COR-L47 (cell line): ENCODE measurements around the gene FREM1.
"Not testable (repeated sequence)": the region's sequence is repeated elsewhere in the genome, so short reads cannot be mapped to it uniquely, and the experiment has no call there.

ENCODE experiments used
- DNase-seq: peaks from one replicate; lab custom pipeline; 2025; lab: John Stamatoyannopoulos, UW

FREM1 gene

GRCh38 chr9:14909961-14910805 is at the start of gene FREM1:
FREM1 (minus strand) TSS chr9:14910428; CDS start chr9:14868977, 41,451 bp downstream.
- DNase-seq = peak; percentile 76

GRCh38 chr9:14958989-14959388 is 48.8 kb upstream of the FREM1 start:
- no peak for DNase-seq

GRCh38 chr9:14957109-14957508 is 46.9 kb upstream of the FREM1 start:
- no peak for DNase-seq

- no peak for DNase-seq
Observed at GRCh38 chr9:14956208-14956607, 46.0 kb upstream of the FREM1 start.

- DNase-seq = no peak
Observed at GRCh38 chr9:14945351-14945750, 35.1 kb upstream of the FREM1 start.

GRCh38 chr9:14941501-14942405 is 31.5 kb upstream of the FREM1 start:
- DNase-seq = no peak

GRCh38 chr9:14939378-14939777 is 29.1 kb upstream of the FREM1 start:
- no peak for DNase-seq

GRCh38 chr9:14937216-14937615 is 27.0 kb upstream of the FREM1 start:
- DNase-seq = no peak

- DNase-seq = no peak
Observed at GRCh38 chr9:14936491-14936890, 26.3 kb upstream of the FREM1 start.

- DNase-seq = no peak
Observed at GRCh38 chr9:14935964-14936363, 25.7 kb upstream of the FREM1 start.

- no peak for DNase-seq
Observed at GRCh38 chr9:14935106-14935751, 25.0 kb upstream of the FREM1 start.

GRCh38 chr9:14932641-14933040 is 22.4 kb upstream of the FREM1 start:
- no peak for DNase-seq

- DNase-seq = no peak
Observed at GRCh38 chr9:14932231-14932630, 22.0 kb upstream of the FREM1 start.

GRCh38 chr9:14926941-14927624 is 16.9 kb upstream of the FREM1 start:
- DNase-seq = no peak

GRCh38 chr9:14924230-14925219 is 14.3 kb upstream of the FREM1 start:
- no peak for DNase-seq

GRCh38 chr9:14923701-14924100 is 13.5 kb upstream of the FREM1 start:
- no peak for DNase-seq

- DNase-seq = not testable (repeated sequence)
Observed at GRCh38 chr9:14920805-14921204, 10.6 kb upstream of the FREM1 start.

GRCh38 chr9:14913366-14913765 is 3.1 kb upstream of the FREM1 start:
- DNase-seq = no peak

- no peak for DNase-seq
Observed at GRCh38 chr9:14912859-14913258, 2.6 kb upstream of the FREM1 start.

- no peak for DNase-seq
Observed at GRCh38 chr9:14911046-14911445, 818 bp upstream of the FREM1 start.

GRCh38 chr9:14909601-14909960 is 647 bp downstream of the FREM1 start:
- no peak for DNase-seq
